K562 (cell line): ENCODE measurements around the gene NR3C2. TPM values are rescaled to one million over a fixed set of nuclear protein-coding genes. Genes with fewer than 3 reads are reported as not detected.

Source experiments
- ATAC-seq: fragments of 200-7000 bp; cut with Tn5 transposase; 3 replicates; pipeline ENCODE4 v1.9.1; 2020; ENCODE audit warnings: moderate library complexity
- BruUV-seq: library from RNA; stranded (reverse); fragments of 400-500 nt; replicated peaks from 2 replicates; lab custom pipeline; 2021; lab: Mats Ljungman, UMichigan
- CTCF ChIA-PET: fragments of 300-600 bp; formaldehyde crosslinking; extraction: SDS; loops from one replicate; lab custom pipeline; 2021; ENCODE audit warnings: low intra/inter-chr PET ratio; lab: Yijun Ruan, JAX
- POLR2A ChIA-PET: fragments of 300-600, 350-650 bp; sonication (Branson Sonifier 250); formaldehyde crosslinking; extraction: SDS; loops from one replicate; lab custom pipeline; 2021; ENCODE audit warnings: antibody characterized with exemption, inconsistent platforms; lab: Yijun Ruan, JAX
- DNase-seq, 4 experiments: peaks; one replicate each; pipeline versions ENCODE4 v3.0.0 to v3.0.0-alpha.2; 2011 to 2018; ENCODE audit warnings: low spot score in 3 of 4, mixed read lengths in 3 of 4; ENCODE audit errors: extremely low read depth in 1 of 4
- FAIRE-seq: peaks from 2 replicates; lab custom pipeline; 2011; peaks lifted over from hg19 to GRCh38; lab: Jason Lieb, UNC
- H2AFZ ChIP-seq: 2 replicates; pipeline ENCODE4 v1.6.0; 2011; ENCODE audit warnings: low read depth, low read length, control low read depth, inconsistent platforms
- H3K27ac ChIP-seq: fragments of 200-600 bp; 3 replicates; pipeline ENCODE4 v1.8.0; 2011; ENCODE audit warnings: low read depth, mild to moderate bottlenecking, control low read depth, inconsistent platforms, low read length, moderate library complexity, mixed read lengths; ENCODE audit errors: extremely low read depth
- H3K27me3 ChIP-seq, 2 experiments: fragments of 300-600 bp in 1 of 2; 2 replicates in 1 of 2; 3 replicates in 1 of 2; pipeline versions ENCODE4 v1.6.0 to v1.8.0; 2011; ENCODE audit warnings: inconsistent platforms in 2 of 2, low read length in 2 of 2, mild to moderate bottlenecking in 1 of 2, mixed read lengths in 1 of 2, moderate library complexity in 1 of 2; ENCODE audit not compliant: control insufficient read depth in 2 of 2, insufficient read depth in 2 of 2
- H3K36me3 ChIP-seq: fragments of 300-600 bp; 3 replicates; pipeline ENCODE4 v1.8.0; 2011; ENCODE audit warnings: mild to moderate bottlenecking, low read length, inconsistent platforms; ENCODE audit not compliant: control insufficient read depth, insufficient read depth
- H3K4me1 ChIP-seq, 2 experiments: fragments of 200-600 bp in 1 of 2; replicated peaks in 1 of 2; 2 replicates in 1 of 2; 3 replicates in 1 of 2; pipeline versions ENCODE4 v1.5.1 to v1.8.0; 2011; ENCODE audit warnings: inconsistent platforms in 2 of 2, low read length in 2 of 2, mild to moderate bottlenecking in 1 of 2, mixed read lengths in 1 of 2, moderate library complexity in 1 of 2; ENCODE audit not compliant: control insufficient read depth in 2 of 2, insufficient read depth in 2 of 2
- H3K4me2 ChIP-seq: 2 replicates; pipeline ENCODE4 v1.6.1; 2011; ENCODE audit warnings: low read length, control low read depth, inconsistent platforms, mixed read lengths; ENCODE audit not compliant: insufficient read depth
- H3K4me3 ChIP-seq: fragments of 200-600 bp; sonication (generic), shearing (Covaris generic); 2 replicates; pipeline ENCODE4 v1.5.1; 2016; ENCODE audit warnings: control low read depth, inconsistent platforms
- H3K79me2 ChIP-seq: fragments of 200-600 bp; 3 replicates; pipeline ENCODE4 v1.8.0; 2011; ENCODE audit warnings: low read length, inconsistent platforms; ENCODE audit not compliant: control insufficient read depth, insufficient read depth
- H3K9ac ChIP-seq, 2 experiments: 2 replicates each; pipeline versions ENCODE4 v1.6.0 to v1.6.1; 2011; ENCODE audit warnings: low read depth in 2 of 2, low read length in 2 of 2, control low read depth in 1 of 2, inconsistent platforms in 1 of 2, mild to moderate bottlenecking in 1 of 2, mixed read lengths in 1 of 2; ENCODE audit not compliant: insufficient read depth in 1 of 2
- H3K9me1 ChIP-seq: one replicate; pipeline ENCODE4 v1.6.0; 2011; ENCODE audit warnings: inconsistent platforms, mild to moderate bottlenecking, low read length, moderate library complexity; ENCODE audit not compliant: control insufficient read depth, insufficient read depth
- H3K9me3 ChIP-seq: replicated peaks from 2 replicates; pipeline ENCODE4 v1.5.1; 2011; ENCODE audit warnings: low read depth, low read length, inconsistent platforms; ENCODE audit not compliant: control insufficient read depth, insufficient read depth
- H4K20me1 ChIP-seq: replicated peaks from 2 replicates; pipeline ENCODE4 v1.6.1; 2011; ENCODE audit warnings: low read length, inconsistent platforms, mixed read lengths; ENCODE audit not compliant: control insufficient read depth, insufficient read depth
- BRD4 ChIP-seq: fragments of 200-600 bp; sonication (generic); IDR thresholded peaks from 2 replicates; pipeline ENCODE4 v1.6.1; 2017; ENCODE audit warnings: inconsistent platforms
- CBX8 ChIP-seq: fragments of 200-600 bp; sonication (generic); IDR thresholded peaks from 2 replicates; pipeline ENCODE4 v1.6.1; 2012; ENCODE audit warnings: borderline replicate concordance, mixed run types, low read depth, mild to moderate bottlenecking, moderate library complexity, mixed read lengths, low read length, control low read depth, inconsistent platforms; ENCODE audit not compliant: poor library complexity, severe bottlenecking; ENCODE audit errors: extremely low read depth
- CREB3L1 ChIP-seq: fragments of 450-650 bp; IDR thresholded peaks from 2 replicates; pipeline ENCODE4 v1.6.1; 2014; ENCODE audit warnings: low read depth, mild to moderate bottlenecking, moderate library complexity, borderline replicate concordance
- ELK1 ChIP-seq: sonication (generic); formaldehyde crosslinking; IDR thresholded peaks from 2 replicates; pipeline ENCODE4 v1.8.1; 2022; ENCODE audit warnings: missing genetic modification reagents
- FOXJ3 ChIP-seq: sonication (generic); formaldehyde crosslinking; IDR thresholded peaks from 2 replicates; pipeline ENCODE4 v1.4.0; 2020; ENCODE audit warnings: mild to moderate bottlenecking, missing genetic modification reagents
- MECOM ChIP-seq: fragments of 250-450 bp; sonication (Bioruptor Pico); IDR thresholded peaks from 2 replicates; pipeline ENCODE4 v1.8.0; 2022; ENCODE audit warnings: inconsistent platforms
- POLR2A ChIP-seq: fragments of 450-650 bp; conservative IDR thresholded peaks from 2 replicates; pipeline ENCODE4 v1.6.1; 2016
- POLR3A ChIP-seq: IDR thresholded peaks from 2 replicates; pipeline ENCODE4 v1.6.1; 2011; ENCODE audit warnings: borderline replicate concordance, mild to moderate bottlenecking, moderate library complexity; ENCODE audit not compliant: insufficient read length, insufficient read depth; ENCODE audit errors: extremely low read depth
- RBM14 ChIP-seq: fragments of 200-400 bp; formaldehyde crosslinking; IDR thresholded peaks from 2 replicates; pipeline ENCODE4 v1.6.1; 2018; ENCODE audit warnings: low read depth, mild to moderate bottlenecking, low read length, moderate library complexity, borderline replicate concordance; ENCODE audit not compliant: insufficient read depth
- SREBF2 ChIP-seq: sonication (generic); formaldehyde crosslinking; IDR thresholded peaks from 2 replicates; pipeline ENCODE4 v1.4.0; 2020; ENCODE audit warnings: mild to moderate bottlenecking, missing genetic modification reagents
- STAG1 ChIP-seq: sonication (generic); formaldehyde crosslinking; IDR thresholded peaks from 2 replicates; pipeline ENCODE4 v1.5.0; 2020; ENCODE audit warnings: missing genetic modification reagents, borderline replicate concordance
- TOE1 ChIP-seq, 2 experiments: fragments of 450-650 bp in 1 of 2; sonication (generic) in 1 of 2; formaldehyde crosslinking in 1 of 2; IDR thresholded peaks; 2 replicates each; pipeline versions ENCODE4 v1.7.1 to v1.8.0; 2016 to 2022; ENCODE audit warnings: borderline replicate concordance in 2 of 2, mild to moderate bottlenecking in 2 of 2, antibody characterized with exemption in 1 of 2, inconsistent platforms in 1 of 2, low read depth in 1 of 2, missing genetic modification reagents in 1 of 2, moderate library complexity in 1 of 2
- WGBS: fragments of 100-300 bp; shearing (Covaris generic); methylation state at CpG from one replicate; pipeline ENCODE4 v1.1.6; 2016; ENCODE audit warnings: low coverage, mixed read lengths; ENCODE audit not compliant: insufficient coverage; ENCODE audit errors: missing lambda C conversion rate; 5-methylcytosine and 5-hydroxymethylcytosine counted together
- in situ Hi-C: fragments of 300-500 bp; cut with MboI; formaldehyde crosslinking; loops from 4 replicates; pipeline ENCODE4 v1.15.0; 2018; ENCODE audit warnings: inconsistent platforms, mixed read lengths
- intact Hi-C: fragments of 100-400 bp; cut with micrococcal nuclease; formaldehyde crosslinking; loops from 2 replicates; pipeline ENCODE4 v1.14.2; 2022
- polyA plus RNA-seq, 8 experiments: library from polyadenylated mRNA; depleted of rRNA in 4 of 8; stranded (reverse) in 5 of 8; unstranded in 3 of 8; fragments of >200 nt; fragmentation: Nextera tagmentation in 2 of 8; fragmentation: Illumina TruSeq in 1 of 8; extraction: Ambion mirVana in 2 of 8; extraction: Trizol in 1 of 8; gene quantifications; 2 replicates each; pipeline versions ENCODE4 v1.2.1 to v1.2.3, GENCODE V29; 2011 to 2014; ENCODE audit warnings: inconsistent platforms in 1 of 8, missing spikeins in 1 of 8
- total RNA-seq, 7 experiments: library from RNA; depleted of rRNA in 6 of 7; stranded (reverse); fragments of >200 nt in 6 of 7; fragmentation: Illumina TruSeq in 2 of 7; extraction: Trizol in 2 of 7; gene quantifications; 2 replicates each; pipeline versions ENCODE4 v1.2.1 to v1.2.3, GENCODE V29; 2011 to 2021; ENCODE audit warnings: low replicate concordance in 1 of 7

Gene NR3C2
- total and polyA plus RNA-seq, 9 of the 15 experiments (the other 6 are each of a cell fraction or from before 2014, with no cell fraction given) = 0.01 to 0.28 (median 0.16) TPM; not detected in 2

GRCh38 chr4:148120216-148120615 is 322.0 kb downstream of the NR3C2 start:
- Histone ChIP-seq H3K9me1 (no peaks in the 10 kb centered on the region), H3K4me2 (no peak overlapping the region), H3K79me2 (no peaks in the 10 kb centered on the region), H4K20me1 (no peaks in the 10 kb centered on the region), H3K4me3 (no peak overlapping the region), H3K4me1 (no peaks in the 10 kb centered on the region), H3K27ac (no peak overlapping the region), H3K36me3 (no peaks in the 10 kb centered on the region), H2AFZ (no peak overlapping the region), H3K9me3 (no peaks in the 10 kb centered on the region), H3K9ac (no peak overlapping the region), H3K27me3 (no peaks in the 10 kb centered on the region)
- 0% methylated on average over 3 of the region's 3 CpGs for WGBS
- ChIA-PET CTCF (no interaction called here), POLR2A (no interaction called here)
- TF ChIP-seq MECOM (CRISPR knock-in tag) = no peak
- DNase-seq = no peak
- in situ Hi-C loops (no loop called here), intact Hi-C loops (no loop called here)
- no peak for FAIRE-seq
- no peak for ATAC-seq
- no TSS peak for BruUV-seq

GRCh38 chr4:148118633-148119032 is 323.6 kb downstream of the NR3C2 start:
- DNase-seq (no peak), FAIRE-seq (no peak), ATAC-seq (no peak)
- Histone ChIP-seq H3K4me2 (no peak overlapping the region), H2AFZ (no peak overlapping the region), H3K9ac (no peak overlapping the region), H3K27ac (no peak overlapping the region), H4K20me1 (no peaks in the 10 kb centered on the region), H3K27me3 (no peaks in the 10 kb centered on the region), H3K9me3 (no peaks in the 10 kb centered on the region), H3K36me3 (no peaks in the 10 kb centered on the region), H3K4me1 (no peaks in the 10 kb centered on the region), H3K9me1 (no peaks in the 10 kb centered on the region), H3K79me2 (no peaks in the 10 kb centered on the region), H3K4me3 (no peak overlapping the region)
- in situ Hi-C loops (no loop called here), intact Hi-C loops (no loop called here)
- POLR2A ChIA-PET = no interaction called here
- CTCF ChIA-PET = no interaction called here
- 0% methylated on average over 3 of the region's 3 CpGs for WGBS
- no TSS peak for BruUV-seq
- TF ChIP-seq STAG1 (CRISPR knock-in tag) (no peak), CBX8 (no peak), RBM14 (no peak), BRD4 (no peak), POLR2A (no peak), SREBF2 (CRISPR knock-in tag) (no peak), POLR3A (no peak), TOE1 (IDR thresholded peaks at IDR 0.05; ENCODE audit: borderline replicate concordance) (no peak), TOE1 (CRISPR knock-in tag; IDR thresholded peaks at IDR 0.05; ENCODE audit: borderline replicate concordance, low read depth) (no peak), ELK1 (CRISPR knock-in tag) (no peak), CREB3L1 (no peak), FOXJ3 (CRISPR knock-in tag) (no peak)
